Activated T-helper 2 cell treated with anti-CD3 and anti-CD28 coated beads, Interferon-gamma antibody, Interleukin-2, Interleukin-4, amounts not matched to agents 10 μg/mL and 5 μg/mL and 100 μg/mL, durations not matched to agents 14 hours and 24 hours and 36 hours (primary cell): Measurements from ENCODE around the gene OR7D2. TPM values are rescaled to one million over a fixed set of nuclear protein-coding genes. Genes with fewer than 3 reads are reported as not detected.
"Not testable (repeated sequence)": the region's sequence is repeated elsewhere in the genome, so short reads cannot be mapped to it uniquely, and the experiment has no call there.

ENCODE experiments used
- DNase-seq: peaks from one replicate; pipeline ENCODE4 v3.0.0; 2021; ENCODE audit warnings: low spot score
- H3K27ac Mint-ChIP-seq: one replicate; pipeline ENCODE4 v1.8.0; 2021; ENCODE audit warnings: mixed read lengths
- H3K27me3 Mint-ChIP-seq: one replicate; pipeline ENCODE4 v1.8.0; 2021; ENCODE audit warnings: low read depth, mixed read lengths
- H3K36me3 Mint-ChIP-seq: one replicate; pipeline ENCODE4 v1.8.0; 2021; ENCODE audit warnings: low read depth, mixed read lengths
- H3K4me1 Mint-ChIP-seq: one replicate; pipeline ENCODE4 v1.8.0; 2021; ENCODE audit warnings: low read depth, mixed read lengths
- H3K4me3 Mint-ChIP-seq: one replicate; pipeline ENCODE4 v1.8.0; 2021; ENCODE audit warnings: low read depth, mild to moderate bottlenecking, moderate library complexity, mixed read lengths
- H3K9me3 Mint-ChIP-seq: one replicate; pipeline ENCODE4 v1.8.0; 2021; ENCODE audit warnings: mixed read lengths
- intact Hi-C: fragments of 100-400 bp; cut with micrococcal nuclease; formaldehyde crosslinking; loops from one replicate; pipeline ENCODE4 v1.15.1; 2023
- total RNA-seq: library from RNA; stranded (reverse); gene quantifications from 2 replicates; pipeline ENCODE4 v1.2.3, GENCODE V29; 2022

OR7D2 gene
- total RNA-seq, 1 donor from 2014 or later: 0.62 TPM

DNA sequence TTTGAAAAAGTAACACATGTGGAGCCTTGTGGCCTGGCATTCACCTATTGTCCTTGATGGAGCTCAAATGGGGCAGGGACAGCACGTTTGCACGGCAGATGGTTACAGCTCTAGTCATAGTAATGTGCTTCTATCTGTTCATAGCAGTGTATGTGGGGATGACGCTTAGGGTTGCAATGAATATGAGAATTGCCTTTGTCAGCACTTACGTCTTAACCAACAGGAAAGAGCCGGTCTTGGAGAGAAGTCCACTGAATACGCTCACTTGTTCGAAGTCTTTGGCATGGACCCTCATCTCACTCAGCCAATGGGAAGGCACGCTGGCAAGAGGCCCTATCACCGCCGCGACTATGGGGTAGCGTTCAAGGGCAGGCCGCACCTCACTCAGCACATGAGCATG is 18.9 kb upstream of the OR7D2 start:
- peaks cover 97% of the 10 kb centered on the region for H3K36me3 Mint-ChIP-seq
- intact Hi-C loops: no loop called here
- H3K4me3 Mint-ChIP-seq: no peak overlapping the region
- no peak for DNase-seq
- no peak overlapping the region for H3K27ac Mint-ChIP-seq
- H3K4me1 Mint-ChIP-seq: no peaks in the 10 kb centered on the region
- H3K27me3 Mint-ChIP-seq: no peaks in the 10 kb centered on the region
- H3K9me3 Mint-ChIP-seq: peaks cover 70% of the 10 kb centered on the region

DNA sequence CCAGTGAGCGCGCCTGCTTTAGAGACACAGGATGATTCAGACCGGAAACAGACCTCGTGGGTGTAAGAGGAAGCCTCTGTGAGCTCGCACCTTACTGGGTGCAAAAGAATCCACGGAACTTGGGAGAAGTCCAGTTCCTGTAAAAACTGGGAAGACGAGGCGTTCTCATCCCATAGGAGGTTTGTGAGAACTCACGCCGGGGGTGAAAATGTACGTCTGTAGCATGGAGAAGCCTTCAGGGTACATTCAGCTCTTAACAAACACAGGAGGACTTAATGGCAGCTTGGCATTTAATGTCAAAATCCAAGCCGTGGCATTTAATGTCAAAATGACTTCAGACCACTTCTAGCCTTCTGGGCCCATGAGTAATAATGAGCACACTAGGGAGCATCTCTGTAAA is 17.4 kb upstream of the OR7D2 start:
- H3K27ac Mint-ChIP-seq: no peak overlapping the region
- H3K4me1 Mint-ChIP-seq: no peaks in the 10 kb centered on the region
- intact Hi-C loops: no loop called here
- H3K27me3 Mint-ChIP-seq: no peaks in the 10 kb centered on the region
- peaks cover 93% of the 10 kb centered on the region for H3K36me3 Mint-ChIP-seq
- H3K4me3 Mint-ChIP-seq: no peak overlapping the region
- peaks cover 58% of the 10 kb centered on the region for H3K9me3 Mint-ChIP-seq
- DNase-seq: no peak

DNA sequence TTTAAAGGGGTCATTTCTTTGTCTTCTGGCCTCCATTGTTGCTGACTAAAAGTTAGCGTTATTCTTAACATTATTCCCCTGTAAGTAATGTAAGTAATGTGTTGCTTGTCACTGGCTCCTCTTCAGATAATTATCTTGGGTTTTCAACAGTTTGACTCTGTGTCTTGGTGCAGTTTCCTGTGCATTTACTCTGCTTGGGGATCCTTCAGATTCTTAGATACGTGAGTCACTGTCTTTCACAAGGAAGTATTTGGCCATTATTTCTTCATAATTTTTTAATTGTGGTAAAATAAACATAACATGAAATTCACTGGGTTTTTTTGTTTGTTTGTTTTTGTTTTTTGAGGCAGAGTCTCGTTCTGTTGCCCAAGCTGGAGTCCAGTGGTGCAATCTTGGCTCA is 13.5 kb upstream of the OR7D2 start:
- intact Hi-C loops: no loop called here
- no peak for DNase-seq
- H3K27ac Mint-ChIP-seq: no peak overlapping the region
- H3K4me3 Mint-ChIP-seq: no peak overlapping the region
- peaks cover 68% of the 10 kb centered on the region for H3K36me3 Mint-ChIP-seq
- H3K9me3 Mint-ChIP-seq: peaks cover 41% of the 10 kb centered on the region
- H3K27me3 Mint-ChIP-seq: no peaks in the 10 kb centered on the region
- H3K4me1 Mint-ChIP-seq: no peaks in the 10 kb centered on the region

DNA sequence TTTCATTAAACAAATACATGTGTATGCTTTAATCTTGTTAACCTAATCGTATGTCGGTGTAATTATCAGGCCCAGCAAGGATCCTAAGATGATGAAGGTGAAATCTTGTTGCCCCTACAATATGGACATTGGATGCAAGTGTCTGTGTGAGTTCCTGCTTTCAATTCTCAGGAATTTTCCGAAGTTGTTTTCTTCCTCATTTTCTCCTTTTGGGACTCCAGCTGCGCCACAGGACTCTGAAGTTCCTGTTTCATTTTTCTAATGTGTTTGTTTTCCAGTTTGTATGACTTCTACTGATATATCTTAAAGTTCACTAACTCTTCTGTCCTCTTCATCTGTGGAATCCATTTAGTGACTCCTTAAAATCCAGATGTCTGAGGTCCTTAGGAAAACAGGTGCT is 11.9 kb upstream of the OR7D2 start:
- no peaks in the 10 kb centered on the region for H3K4me1 Mint-ChIP-seq
- H3K4me3 Mint-ChIP-seq: no peak overlapping the region

DNA sequence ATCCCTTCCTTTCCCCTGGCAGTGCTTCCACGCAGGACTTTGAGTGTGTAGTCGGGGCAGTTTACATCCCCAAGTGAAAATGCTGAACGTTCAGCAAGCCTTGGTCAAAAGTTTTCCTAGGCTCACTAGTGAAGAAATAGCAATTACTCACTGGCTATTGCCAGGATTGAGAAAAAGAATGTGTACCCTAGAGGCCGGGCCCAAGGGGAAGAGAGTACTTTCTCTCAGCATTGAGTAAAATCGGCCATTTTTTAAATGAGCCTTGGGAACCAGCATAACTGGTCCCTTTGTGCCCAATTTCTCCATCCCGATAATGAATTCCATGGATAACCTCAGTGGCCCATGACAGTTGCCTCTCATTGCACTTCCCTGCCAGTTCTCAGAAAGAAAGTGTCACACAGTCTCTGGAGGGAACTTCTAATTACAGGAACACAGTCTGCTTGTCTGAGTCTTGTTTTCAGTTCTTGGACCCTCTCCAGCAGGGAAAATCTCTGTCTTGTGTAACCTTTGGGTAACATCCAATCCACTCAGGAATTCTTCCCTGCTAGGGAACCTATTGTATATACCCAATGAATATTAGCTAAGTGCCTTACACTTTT is 7.3 kb upstream of the OR7D2 start:
- intact Hi-C loops: no loop called here
- H3K4me1 Mint-ChIP-seq: no peaks in the 10 kb centered on the region
- H3K36me3 Mint-ChIP-seq: peaks cover 28% of the 10 kb centered on the region
- no peak for DNase-seq
- H3K27me3 Mint-ChIP-seq: no peaks in the 10 kb centered on the region
- peaks cover 8% of the 10 kb centered on the region for H3K9me3 Mint-ChIP-seq
- no peak overlapping the region for H3K27ac Mint-ChIP-seq
- no peak overlapping the region for H3K4me3 Mint-ChIP-seq

More for the DNA sequence above, 11.9 kb upstream of the OR7D2 start:
- H3K27ac Mint-ChIP-seq: no peak overlapping the region
- DNase-seq: no peak
- intact Hi-C loops: no loop called here
- peaks cover 52% of the 10 kb centered on the region for H3K36me3 Mint-ChIP-seq
- H3K9me3 Mint-ChIP-seq: peaks cover 25% of the 10 kb centered on the region
- no peaks in the 10 kb centered on the region for H3K27me3 Mint-ChIP-seq

DNA sequence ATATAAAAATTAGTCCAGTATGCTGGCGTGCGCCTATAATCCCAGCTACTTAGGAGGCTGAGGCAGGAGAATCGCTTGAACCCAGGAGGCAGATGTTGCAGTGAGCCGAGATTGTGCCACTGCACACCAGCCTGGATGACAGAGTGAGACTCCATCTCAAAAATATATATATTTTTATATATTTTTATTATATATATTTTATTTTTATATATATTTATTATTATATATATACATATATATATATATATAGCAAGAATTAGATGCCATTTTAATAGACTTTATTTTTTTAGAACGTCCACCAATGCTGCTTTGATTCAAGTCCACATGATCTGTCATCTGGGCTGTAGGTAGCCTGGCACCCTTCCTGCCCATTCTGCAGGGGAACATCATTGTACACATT is 3.5 kb upstream of the OR7D2 start:
- DNase-seq: no peak
- no peaks in the 10 kb centered on the region for H3K27me3 Mint-ChIP-seq
- H3K9me3 Mint-ChIP-seq: peaks cover 18% of the 10 kb centered on the region
- no peaks in the 10 kb centered on the region for H3K4me1 Mint-ChIP-seq
- no peak overlapping the region for H3K4me3 Mint-ChIP-seq
- no peak overlapping the region for H3K27ac Mint-ChIP-seq
- intact Hi-C loops: no loop called here
- peaks cover 21% of the 10 kb centered on the region for H3K36me3 Mint-ChIP-seq

DNA sequence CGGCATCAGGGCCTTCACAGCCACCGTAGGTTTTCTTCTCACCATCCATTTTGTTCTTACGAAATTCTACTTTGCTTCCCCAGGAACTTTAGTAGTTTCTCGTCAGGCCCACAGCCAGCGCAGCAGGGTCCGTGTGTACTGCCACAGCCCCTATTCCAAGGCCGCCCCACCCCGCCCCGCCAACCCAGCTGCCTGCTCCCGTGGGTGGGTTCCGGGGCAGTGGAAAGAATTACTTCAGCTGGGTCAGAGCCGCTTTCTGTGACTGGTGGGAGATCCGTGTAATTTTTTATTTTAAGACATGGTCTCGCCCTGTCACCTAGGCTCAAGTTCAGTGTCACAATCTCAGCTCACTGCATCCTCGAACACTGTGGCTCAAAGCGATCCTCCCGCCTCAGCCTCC is 4.2 kb downstream of the OR7D2 start:
- H3K27ac Mint-ChIP-seq: no peak overlapping the region
- peaks cover 21% of the 10 kb centered on the region for H3K9me3 Mint-ChIP-seq
- H3K36me3 Mint-ChIP-seq: peaks cover 10% of the 10 kb centered on the region
- no peak for DNase-seq
- no peak overlapping the region for H3K4me3 Mint-ChIP-seq
- intact Hi-C loops: no loop called here
- H3K27me3 Mint-ChIP-seq: no peaks in the 10 kb centered on the region
- H3K4me1 Mint-ChIP-seq: no peaks in the 10 kb centered on the region

DNA sequence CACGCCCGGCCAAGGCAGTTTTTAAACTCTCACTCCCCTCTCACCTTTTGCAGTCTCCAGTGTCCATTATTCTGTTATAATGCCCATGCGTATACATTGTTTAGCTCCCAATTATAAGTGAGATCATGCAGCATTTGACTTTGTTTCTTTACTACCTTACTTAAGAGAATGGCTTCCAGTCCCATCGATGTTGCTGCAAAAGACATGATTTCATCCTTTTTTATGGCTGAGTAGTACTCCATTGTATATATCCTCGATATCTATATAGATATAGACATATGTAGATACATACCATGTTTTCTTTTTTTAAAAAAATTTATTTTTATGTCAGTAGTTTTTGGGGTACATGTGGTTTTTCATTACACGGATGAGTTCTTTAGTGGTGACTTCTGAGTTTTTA is 8.4 kb downstream of the OR7D2 start:
- H3K36me3 Mint-ChIP-seq: peaks cover 10% of the 10 kb centered on the region
- no peaks in the 10 kb centered on the region for H3K27me3 Mint-ChIP-seq
- peaks cover 48% of the 10 kb centered on the region for H3K9me3 Mint-ChIP-seq
- intact Hi-C loops: no loop called here
- H3K4me3 Mint-ChIP-seq: no peak overlapping the region
- H3K27ac Mint-ChIP-seq: no peak overlapping the region
- no peak for DNase-seq
- H3K4me1 Mint-ChIP-seq: no peaks in the 10 kb centered on the region

DNA sequence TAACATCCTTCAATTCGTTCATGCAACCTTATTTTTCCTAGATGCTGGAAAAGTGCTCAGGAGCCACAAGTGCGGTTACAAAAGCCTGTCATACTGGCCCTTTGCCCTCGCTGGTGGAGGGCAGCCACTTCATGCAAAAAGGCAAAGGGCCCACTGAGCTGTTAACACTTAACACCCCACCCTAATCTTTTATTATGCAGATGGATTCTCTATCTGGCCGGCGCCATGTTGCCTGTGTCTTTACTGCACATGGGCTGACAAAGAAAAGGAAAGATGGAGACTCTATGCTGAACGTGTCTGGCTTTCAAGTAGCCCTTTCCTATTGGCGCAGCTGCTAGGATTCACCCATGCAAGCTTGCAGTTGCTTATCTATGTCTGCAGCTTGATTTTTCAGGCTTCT is 10.8 kb downstream of the OR7D2 start:
- DNase-seq: no peak
- Mint-ChIP-seq H3K27ac (no peak overlapping the region), H3K4me3 (no peak overlapping the region), H3K9me3 (peaks cover 54% of the 10 kb centered on the region), H3K36me3 (peaks cover 10% of the 10 kb centered on the region), H3K4me1 (no peaks in the 10 kb centered on the region), H3K27me3 (no peaks in the 10 kb centered on the region)
- intact Hi-C loops: no loop called here

DNA sequence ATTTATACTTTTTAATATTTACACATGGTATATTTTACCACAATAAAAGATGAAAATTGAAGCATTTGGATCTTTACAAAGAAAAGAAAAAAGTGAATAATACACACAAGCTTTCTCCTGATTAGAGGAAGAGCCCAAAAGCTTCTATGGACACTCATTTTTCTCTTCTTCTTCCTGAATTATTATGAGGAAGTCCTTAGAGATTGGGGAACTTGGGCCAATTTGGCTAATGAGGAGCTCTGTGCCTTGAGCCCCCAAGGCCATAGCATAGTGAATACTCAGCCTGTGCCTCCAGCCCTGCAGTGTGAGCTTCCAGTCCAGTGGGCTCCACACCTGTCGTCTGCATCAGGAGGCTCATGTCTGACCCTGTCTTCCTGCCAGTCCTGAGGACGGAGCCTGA is 19.3 kb downstream of the OR7D2 start:
- H3K27ac Mint-ChIP-seq, H3K36me3 Mint-ChIP-seq, H3K27me3 Mint-ChIP-seq, H3K4me3 Mint-ChIP-seq, intact Hi-C loops, H3K4me1 Mint-ChIP-seq, DNase-seq: not testable (repeated sequence)
- peaks cover 15% of the 10 kb centered on the region for H3K9me3 Mint-ChIP-seq

DNA sequence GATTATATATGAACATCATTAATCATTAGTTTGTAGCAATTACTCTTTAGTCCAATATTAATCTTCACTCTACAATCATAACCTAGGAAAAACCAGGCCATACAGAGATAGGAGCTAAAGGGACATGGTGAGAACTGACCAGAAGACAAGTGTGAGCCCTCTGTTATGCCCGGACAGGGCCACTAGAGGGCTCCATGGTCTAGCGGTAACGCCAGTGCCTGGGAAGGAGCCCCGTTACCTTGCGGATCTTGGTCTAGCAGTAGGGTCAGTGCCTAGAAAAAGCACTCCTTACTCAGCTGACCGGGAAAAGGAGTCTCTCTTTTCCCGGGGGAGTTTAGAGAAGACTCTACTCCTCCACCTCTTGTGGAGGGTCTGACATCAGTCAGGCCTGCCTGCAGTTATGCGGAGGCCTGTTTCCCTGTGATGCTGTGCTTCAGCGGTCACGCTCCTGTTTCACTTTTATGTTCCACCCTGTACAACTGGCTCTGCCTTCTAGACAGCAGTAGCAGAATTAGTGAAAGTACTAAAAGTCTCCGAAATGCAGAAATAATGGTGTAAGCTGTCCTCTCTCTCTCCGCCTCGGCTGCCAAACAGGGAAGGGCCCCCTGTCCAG is 26.8 kb downstream of the OR7D2 start:
- Mint-ChIP-seq H3K4me3 (peak overlapping the region; percentile 38), H3K36me3 (no peaks in the 10 kb centered on the region), H3K4me1 (peaks cover 2% of the 10 kb centered on the region), H3K9me3 (no peaks in the 10 kb centered on the region), H3K27ac (no peak overlapping the region), H3K27me3 (no peaks in the 10 kb centered on the region)
- intact Hi-C loops: loop anchor here (2.0 to 5.0 kb wide), 2 partner anchors 69 to 587 kb away; no protein-coding TSS in a partner anchor
- peak; percentile 51 for DNase-seq

DNA sequence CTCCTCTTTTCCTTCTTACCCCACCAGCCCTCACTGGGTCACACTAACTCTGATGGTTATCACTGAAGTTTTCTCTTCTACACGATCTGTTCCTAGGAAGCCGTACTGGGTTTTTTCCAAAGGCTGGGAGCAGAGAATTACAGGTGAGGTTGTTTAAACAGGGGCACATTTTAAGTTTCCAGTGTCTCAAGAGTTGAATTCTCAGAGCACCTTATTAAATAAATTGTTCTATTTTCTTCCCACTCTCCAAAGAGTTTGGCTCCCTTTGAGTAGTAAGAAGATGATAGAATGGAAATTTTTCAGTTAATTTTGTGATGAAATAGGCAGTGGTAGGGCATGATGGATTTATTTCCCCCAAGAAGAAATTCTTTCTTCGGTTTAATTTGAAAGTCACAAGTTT is 40.7 kb downstream of the OR7D2 start, which contains the start of gene OR7D4:
Gene OR7D4, minus strand, starts transcription at position 101 of the 400 bp plus-strand sequence. CDS start 4,752 bp downstream, outside the sequence.
- no peaks in the 10 kb centered on the region for H3K27me3 Mint-ChIP-seq
- no peak for DNase-seq
- H3K27ac Mint-ChIP-seq: no peak within 1 kb of the TSS
- no peaks in the 10 kb centered on the region for H3K4me1 Mint-ChIP-seq
- peaks cover 44% of the 10 kb centered on the region for H3K9me3 Mint-ChIP-seq
- intact Hi-C loops: no loop called here
- no peaks in the 10 kb centered on the region for H3K36me3 Mint-ChIP-seq
- no peak within 1 kb of the TSS for H3K4me3 Mint-ChIP-seq
